ENCODE data around the gene RARB.

DNA sequence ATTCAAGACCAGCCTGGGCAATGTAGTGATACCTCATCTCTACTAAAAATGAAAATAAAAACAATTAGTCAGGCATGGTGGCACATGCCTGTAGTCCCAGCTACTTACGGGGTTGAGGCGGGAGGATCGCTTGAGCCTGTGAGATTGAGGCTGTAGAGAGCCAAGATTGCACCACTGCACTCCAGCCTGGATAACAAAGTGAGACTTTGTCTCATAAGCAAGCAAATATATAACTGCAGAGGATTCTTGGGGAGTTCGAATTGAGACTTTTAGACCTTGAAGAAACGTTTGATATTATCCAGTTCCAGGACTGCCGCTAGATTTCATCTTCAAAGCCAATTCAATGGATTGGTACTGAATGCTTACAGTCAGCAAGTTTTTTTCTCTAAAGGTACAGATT, 11.9 kb upstream of the RARB start:
- TF ChIP-seq, protein P1, sequence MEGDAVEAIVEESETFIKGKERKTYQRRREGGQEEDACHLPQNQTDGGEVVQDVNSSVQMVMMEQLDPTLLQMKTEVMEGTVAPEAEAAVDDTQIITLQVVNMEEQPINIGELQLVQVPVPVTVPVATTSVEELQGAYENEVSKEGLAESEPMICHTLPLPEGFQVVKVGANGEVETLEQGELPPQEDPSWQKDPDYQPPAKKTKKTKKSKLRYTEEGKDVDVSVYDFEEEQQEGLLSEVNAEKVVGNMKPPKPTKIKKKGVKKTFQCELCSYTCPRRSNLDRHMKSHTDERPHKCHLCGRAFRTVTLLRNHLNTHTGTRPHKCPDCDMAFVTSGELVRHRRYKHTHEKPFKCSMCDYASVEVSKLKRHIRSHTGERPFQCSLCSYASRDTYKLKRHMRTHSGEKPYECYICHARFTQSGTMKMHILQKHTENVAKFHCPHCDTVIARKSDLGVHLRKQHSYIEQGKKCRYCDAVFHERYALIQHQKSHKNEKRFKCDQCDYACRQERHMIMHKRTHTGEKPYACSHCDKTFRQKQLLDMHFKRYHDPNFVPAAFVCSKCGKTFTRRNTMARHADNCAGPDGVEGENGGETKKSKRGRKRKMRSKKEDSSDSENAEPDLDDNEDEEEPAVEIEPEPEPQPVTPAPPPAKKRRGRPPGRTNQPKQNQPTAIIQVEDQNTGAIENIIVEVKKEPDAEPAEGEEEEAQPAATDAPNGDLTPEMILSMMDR (IDR thresholded peaks at IDR 0.05) = no peak
- no peak for TF ChIP-seq POLR2AphosphoS5 (IDR thresholded peaks at IDR 0.05)

Data from breast epithelium (tissue), 3 donors.